KOPT-K1 (cell line): ENCODE data around the gene MEX3A.

Experiments
- H3K27ac ChIP-seq: fragments of 200-600 bp; sonication (generic); 2 replicates; pipeline ENCODE4 v1.5.1; 2016; ENCODE audit warnings: antibody characterized with exemption, mild to moderate bottlenecking, low read depth, low read length; ENCODE audit not compliant: poor library complexity, severe bottlenecking
- H3K36me3 ChIP-seq: fragments of 200-600 bp; sonication (generic); 2 replicates; pipeline ENCODE4 v1.5.1; 2017; ENCODE audit warnings: antibody characterized with exemption, mild to moderate bottlenecking, low read length, moderate library complexity; ENCODE audit not compliant: insufficient read depth
- H3K9me3 ChIP-seq: fragments of 200-600 bp; sonication (generic); 2 replicates; pipeline ENCODE4 v1.5.1; 2017; ENCODE audit warnings: antibody characterized with exemption, low read length, mild to moderate bottlenecking; ENCODE audit not compliant: insufficient read depth, poor library complexity, severe bottlenecking

The MEX3A gene

GRCh38 chr1:156067262-156067661, 15.0 kb downstream of the MEX3A start:
- Histone ChIP-seq H3K27ac (no peak overlapping the region), H3K9me3 (no peaks in the 10 kb centered on the region), H3K36me3 (no peaks in the 10 kb centered on the region)

DNA sequence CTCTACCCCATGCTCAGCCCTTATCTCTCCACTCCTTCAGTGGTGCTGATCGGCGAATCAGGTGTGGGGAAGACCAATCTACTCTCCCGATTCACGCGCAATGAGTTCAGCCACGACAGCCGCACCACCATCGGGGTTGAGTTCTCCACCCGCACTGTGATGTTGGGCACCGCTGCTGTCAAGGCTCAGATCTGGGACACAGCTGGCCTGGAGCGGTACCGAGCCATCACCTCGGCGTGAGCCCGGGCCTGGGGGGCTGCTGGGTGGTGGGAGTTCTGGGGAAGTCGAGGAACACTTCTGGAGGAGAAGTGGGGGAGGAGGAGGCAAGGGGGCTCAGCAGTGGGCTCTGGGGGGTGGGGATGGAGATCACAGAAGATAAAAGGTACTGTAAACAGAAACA, 16.4 kb downstream of the MEX3A start:
- no peak overlapping the region for H3K27ac ChIP-seq
- H3K36me3 ChIP-seq: no peaks in the 10 kb centered on the region
- H3K9me3 ChIP-seq: no peaks in the 10 kb centered on the region

GRCh38 chr1:156065212-156065611, 17.1 kb downstream of the MEX3A start:
- H3K27ac ChIP-seq: no peak overlapping the region
- H3K36me3 ChIP-seq: no peaks in the 10 kb centered on the region
- no peaks in the 10 kb centered on the region for H3K9me3 ChIP-seq

DNA sequence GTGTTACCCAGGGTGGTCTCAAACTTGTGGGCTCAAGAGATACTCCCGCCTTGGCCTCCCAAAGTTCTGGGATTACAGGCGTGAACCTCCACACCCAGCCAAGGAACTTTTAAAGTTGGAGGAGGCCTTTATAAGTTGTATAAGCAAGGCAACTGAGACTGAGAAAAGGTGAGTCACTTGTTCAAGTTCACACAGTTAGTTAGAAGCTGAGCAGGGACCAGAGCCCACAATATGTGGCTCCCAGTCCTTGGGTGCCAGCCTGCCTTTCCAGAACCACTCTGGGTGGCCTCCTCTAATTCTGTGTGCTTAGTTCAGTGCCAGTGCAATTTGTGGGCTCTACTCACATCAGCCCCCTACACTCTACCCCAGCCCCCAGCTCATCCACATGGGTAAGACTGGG, 17.6 kb downstream of the MEX3A start:
- no peaks in the 10 kb centered on the region for H3K9me3 ChIP-seq
- no peak overlapping the region for H3K27ac ChIP-seq
- no peaks in the 10 kb centered on the region for H3K36me3 ChIP-seq

- Histone ChIP-seq H3K9me3 (no peaks in the 10 kb centered on the region), H3K27ac (no peak overlapping the region), H3K36me3 (no peaks in the 10 kb centered on the region)
Measured at GRCh38 chr1:156063997-156064285, 18.3 kb downstream of the MEX3A start.

- no peaks in the 10 kb centered on the region for H3K9me3 ChIP-seq
- no peak overlapping the region for H3K27ac ChIP-seq
- H3K36me3 ChIP-seq: peaks cover 14% of the 10 kb centered on the region; the same call in 1 of the 2 replicates
Measured at GRCh38 chr1:156062189-156062588, 20.1 kb downstream of the MEX3A start.

- H3K9me3 ChIP-seq: no peaks in the 10 kb centered on the region
- H3K27ac ChIP-seq: no peak within 1 kb of the TSS
- peaks cover 14% of the 10 kb centered on the region; the same call in 1 of the 2 replicates for H3K36me3 ChIP-seq
Measured at GRCh38 chr1:156060937-156061636, 21.2 kb downstream of the MEX3A start, which contains the start of gene RAB25. TSS of gene RAB25 (plus strand) at chr1:156061160. CDS start at chr1:156061401, 241 bp downstream.

- H3K27ac ChIP-seq: no peak overlapping the region
- H3K9me3 ChIP-seq: no peaks in the 10 kb centered on the region
Measured at GRCh38 chr1:156056326-156056849, 25.9 kb downstream of the MEX3A start.

DNA sequence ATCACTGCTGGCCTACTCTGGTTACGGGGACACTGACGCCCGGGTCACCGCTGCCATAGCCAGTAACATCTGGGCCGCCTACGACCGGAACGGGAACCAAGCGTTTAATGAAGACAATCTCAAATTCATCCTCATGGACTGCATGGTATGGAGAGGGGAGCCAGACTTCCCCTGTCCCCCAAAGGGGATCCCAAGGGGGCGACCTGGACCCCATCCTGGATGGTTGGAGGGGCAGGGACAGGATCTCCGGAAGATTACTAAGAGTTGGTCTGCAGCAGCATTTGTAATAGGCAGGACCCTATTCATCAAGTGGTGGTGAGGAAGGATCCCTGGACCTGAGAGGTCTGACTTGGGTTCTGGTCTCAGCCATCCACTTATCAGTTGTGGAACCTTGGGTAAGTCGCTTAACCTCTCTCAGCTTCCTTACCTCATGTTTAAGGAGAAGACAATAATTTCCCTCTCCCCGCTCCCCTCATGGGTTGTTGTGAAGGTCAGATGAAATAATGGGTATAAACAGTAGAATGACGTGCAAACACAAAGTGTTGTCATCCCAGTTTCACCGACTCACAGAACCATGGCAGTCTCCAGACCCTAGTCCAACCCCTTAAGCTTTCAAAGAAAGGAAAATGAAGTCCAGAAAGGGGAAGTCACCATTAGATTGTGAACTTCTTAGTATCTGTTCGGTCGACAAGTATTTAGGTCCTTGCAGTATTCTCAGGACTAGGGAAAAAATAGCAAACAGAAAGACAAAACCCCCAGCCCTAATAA, 26.8 kb downstream of the MEX3A start:
- Histone ChIP-seq H3K9me3 (no peaks in the 10 kb centered on the region), H3K36me3 (peaks cover 26% of the 10 kb centered on the region), H3K27ac (peak overlapping the region; percentile 83)

More at GRCh38 chr1:156056326-156056849, 25.9 kb downstream of the MEX3A start:
- peaks cover 18% of the 10 kb centered on the region; the same call in 1 of the 2 replicates for H3K36me3 ChIP-seq

DNA sequence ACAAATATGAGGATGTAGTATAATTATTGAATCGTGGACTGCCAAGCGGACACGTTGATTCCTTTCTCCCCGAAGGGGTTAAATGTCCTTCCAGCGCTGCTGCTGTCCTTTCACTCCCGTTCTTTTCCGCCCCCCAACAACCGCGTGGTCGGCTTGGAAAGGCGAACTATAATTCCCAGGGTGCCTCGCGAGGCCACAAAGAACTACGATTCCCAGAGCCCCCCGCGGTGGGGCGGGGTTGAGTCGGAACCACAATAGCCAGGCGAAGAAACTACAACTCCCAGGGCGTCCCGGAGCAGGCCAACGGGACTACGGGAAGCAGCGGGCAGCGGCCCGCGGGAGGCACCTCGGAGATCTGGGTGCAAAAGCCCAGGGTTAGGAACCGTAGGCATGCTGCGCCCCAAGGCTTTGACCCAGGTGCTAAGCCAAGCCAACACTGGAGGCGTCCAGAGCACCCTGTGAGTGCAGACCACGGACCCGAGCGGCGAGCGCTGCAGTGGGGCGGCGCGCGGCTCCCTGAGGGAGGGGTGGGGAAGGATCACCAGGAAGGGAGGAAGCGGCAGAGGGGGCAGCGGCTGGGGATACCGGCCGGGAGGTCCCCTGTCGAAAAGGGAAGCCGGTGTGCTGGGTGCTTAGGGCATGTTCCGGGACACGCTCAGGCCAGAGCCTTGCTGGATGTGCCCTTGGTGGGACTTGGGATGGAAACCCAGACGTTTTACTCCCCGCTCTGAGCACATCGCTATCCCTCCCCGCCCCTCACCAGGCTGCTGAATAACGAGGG, 27.6 kb downstream of the MEX3A start, which contains the start of gene LAMTOR2:
Gene LAMTOR2, plus strand, starts transcription at position 283 of the 781 bp plus-strand sequence. Its CDS starts 108 bp downstream, at position 391.
- H3K36me3 ChIP-seq: peaks cover 34% of the 10 kb centered on the region
- no peaks in the 10 kb centered on the region for H3K9me3 ChIP-seq
- peak within 1 kb of the TSS; percentile 83 for H3K27ac ChIP-seq

GRCh38 chr1:156053768-156054499, 28.3 kb downstream of the MEX3A start, which contains the start of gene UBQLN4:
TSS of gene UBQLN4 (minus strand) at chr1:156053798. CDS start at chr1:156053701, 97 bp downstream.
- no peaks in the 10 kb centered on the region for H3K9me3 ChIP-seq
- H3K36me3 ChIP-seq: peaks cover 42% of the 10 kb centered on the region
- H3K27ac ChIP-seq: peak within 1 kb of the TSS; percentile 83

DNA sequence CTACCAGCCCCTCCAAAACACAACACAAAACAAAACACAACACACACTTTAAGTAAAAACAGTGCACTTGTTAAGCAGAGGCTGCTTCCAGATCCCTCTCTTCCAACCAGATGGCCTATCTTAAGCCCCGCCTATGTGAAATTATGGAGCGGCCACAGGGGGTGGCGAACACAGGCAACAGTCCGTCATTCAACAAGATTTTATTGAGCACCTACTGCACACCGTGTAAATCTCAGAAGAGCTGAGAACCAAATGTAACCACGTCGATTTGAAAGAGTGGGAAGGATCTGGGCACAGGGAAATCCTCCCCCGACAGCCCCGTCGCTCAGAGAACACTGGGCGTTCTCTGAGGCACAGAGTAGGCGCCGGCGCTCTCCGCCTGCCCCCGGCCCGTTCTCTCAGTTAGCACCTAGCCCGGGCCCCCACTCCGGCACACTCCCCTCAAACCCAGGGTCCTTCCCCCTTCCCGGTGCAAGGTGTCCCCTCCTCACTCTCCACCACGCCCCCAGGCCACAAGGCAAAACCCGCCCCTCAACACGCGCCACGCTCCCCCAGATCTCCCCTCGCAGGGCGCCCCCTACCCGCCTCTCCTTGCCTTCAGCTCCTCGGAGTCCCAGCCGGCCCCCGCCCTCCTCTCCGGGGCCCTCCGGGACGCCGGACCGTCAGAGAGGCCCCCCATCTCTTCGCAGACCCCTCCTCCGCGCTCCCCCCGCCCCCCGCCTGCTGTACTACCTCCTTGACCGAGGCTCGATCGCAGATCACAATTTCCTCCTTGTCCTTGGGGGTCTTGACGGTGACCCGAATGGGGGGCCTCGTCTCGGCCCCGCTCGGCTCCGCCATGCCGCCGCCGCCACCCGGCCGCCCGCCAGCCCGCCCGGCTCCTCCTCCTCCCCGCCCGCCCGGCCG, 29.1 kb downstream of the MEX3A start:
- Histone ChIP-seq H3K36me3 (peaks cover 43% of the 10 kb centered on the region), H3K9me3 (no peaks in the 10 kb centered on the region), H3K27ac (peak overlapping the region; percentile 83)

DNA sequence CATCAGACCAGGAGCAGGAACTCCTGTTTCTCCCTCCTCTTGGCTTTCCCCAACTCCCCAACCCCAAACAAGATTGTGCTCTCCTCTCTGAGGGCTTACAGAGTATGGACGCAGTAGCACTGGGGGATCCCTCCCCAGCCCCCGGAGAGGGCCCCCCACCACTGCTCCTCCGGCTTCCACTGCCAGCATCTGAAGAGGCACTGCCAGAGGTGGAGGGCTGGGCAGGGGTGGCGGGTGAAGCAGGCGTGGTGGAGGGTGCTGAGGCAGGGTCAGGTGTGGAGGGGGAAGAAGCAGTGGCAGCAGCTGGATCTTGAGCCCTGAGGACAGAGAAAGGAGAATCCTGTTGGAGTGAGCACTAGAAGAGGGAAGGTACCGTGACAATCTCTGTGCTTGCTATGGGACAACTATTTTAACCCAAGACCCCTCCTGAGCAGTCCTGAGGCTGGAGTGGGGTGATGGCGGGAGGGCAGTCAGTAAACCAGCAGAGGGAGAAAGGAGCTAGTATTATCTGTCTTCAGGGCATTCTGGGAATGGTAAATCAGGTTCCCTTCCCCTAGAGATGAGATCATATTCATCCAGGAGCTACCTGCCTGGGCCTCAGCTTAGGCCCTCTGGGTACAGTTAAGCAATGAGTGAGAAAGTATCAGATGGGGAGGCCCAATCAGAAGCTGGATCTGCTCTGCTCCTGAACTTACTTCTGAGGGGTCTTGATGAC, 31.1 kb downstream of the MEX3A start:
- Histone ChIP-seq H3K27ac (no peak overlapping the region), H3K36me3 (peaks cover 51% of the 10 kb centered on the region), H3K9me3 (no peaks in the 10 kb centered on the region)
